ENCODE measurements around the gene MRTFB.

The MRTFB gene

DNA sequence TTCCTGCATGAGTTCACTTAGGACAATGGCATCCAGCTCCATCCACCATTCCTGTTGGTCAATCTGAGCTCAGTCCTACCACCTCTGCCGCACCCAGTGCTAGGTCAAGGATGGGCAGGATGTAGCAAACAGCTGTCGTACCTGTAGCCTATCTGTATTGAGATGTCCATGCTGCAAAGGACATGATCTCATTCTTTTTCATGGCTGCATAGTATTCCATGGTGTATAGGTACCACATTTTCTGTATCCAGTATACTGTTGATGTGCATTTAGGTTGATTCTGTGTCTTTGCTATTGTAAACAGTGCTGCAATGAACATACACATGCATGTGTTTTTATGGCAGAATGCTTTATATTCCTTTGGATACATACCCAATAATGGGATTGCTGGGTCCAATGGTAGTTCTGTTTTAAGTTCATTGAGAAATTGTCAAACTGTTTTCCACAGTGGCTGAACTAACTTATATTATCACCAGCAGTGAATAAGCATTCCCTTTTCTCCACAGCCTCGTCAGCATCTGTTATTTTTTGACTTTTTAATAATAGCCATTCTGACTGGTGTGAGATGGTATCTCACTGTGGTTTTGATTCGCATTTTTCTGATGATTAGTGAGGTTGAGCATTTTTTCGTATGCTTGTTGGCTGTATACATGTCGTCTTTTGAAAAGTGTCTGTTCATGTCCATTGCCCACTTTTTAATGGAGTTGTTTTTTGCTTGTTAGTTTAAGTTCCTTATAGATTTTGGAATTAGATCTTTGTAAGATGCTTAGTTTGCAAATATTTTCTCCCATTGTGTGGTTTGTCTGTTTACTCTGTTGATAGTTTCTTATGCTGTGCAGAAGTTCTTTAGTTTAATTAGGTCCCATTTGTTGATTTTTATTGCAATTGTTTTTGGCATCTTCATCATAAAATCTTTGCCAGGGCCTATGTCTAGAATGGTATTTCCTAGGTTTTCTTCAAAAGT lies 7.2 kb upstream of the MRTFB start:
- no peak for DNase-seq

DNA sequence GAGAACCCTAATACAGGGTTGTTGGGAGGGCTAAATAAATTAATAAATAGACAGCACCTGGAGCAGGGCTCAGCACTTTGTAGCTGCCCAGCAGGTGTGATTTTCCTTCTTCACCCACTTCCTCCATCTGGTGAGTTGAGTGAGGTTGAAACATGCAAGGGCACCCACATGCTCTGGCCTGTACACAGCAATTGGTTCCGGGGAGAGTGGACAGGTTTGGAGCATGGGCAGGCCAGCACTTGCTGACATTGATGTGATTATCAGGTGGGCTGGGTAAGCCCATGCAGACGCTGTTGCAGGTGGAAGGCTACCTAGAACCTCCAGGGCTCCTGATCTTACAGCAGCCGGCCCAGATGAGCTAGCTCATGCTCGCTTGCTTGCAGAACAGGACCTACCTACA lies 1.3 kb upstream of the MRTFB start:
- no peak for DNase-seq

DNA sequence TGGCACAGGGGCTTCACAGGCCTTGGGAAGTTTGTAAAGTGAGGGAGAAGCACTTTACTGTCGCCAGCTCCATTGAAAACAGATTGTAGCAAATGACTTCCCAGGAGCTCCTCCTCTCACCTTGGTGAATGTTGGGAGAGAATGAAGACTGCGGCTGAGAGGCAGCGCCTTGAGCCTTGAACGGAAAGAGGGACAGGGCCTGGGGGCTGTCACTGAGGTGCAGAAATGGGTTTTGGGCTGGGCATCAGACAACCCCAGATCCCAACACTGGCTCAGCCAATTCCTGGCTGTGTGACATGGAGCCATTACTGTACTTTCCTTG lies 603 bp upstream of the MRTFB start:
- DNase-seq, result no peak

DNA sequence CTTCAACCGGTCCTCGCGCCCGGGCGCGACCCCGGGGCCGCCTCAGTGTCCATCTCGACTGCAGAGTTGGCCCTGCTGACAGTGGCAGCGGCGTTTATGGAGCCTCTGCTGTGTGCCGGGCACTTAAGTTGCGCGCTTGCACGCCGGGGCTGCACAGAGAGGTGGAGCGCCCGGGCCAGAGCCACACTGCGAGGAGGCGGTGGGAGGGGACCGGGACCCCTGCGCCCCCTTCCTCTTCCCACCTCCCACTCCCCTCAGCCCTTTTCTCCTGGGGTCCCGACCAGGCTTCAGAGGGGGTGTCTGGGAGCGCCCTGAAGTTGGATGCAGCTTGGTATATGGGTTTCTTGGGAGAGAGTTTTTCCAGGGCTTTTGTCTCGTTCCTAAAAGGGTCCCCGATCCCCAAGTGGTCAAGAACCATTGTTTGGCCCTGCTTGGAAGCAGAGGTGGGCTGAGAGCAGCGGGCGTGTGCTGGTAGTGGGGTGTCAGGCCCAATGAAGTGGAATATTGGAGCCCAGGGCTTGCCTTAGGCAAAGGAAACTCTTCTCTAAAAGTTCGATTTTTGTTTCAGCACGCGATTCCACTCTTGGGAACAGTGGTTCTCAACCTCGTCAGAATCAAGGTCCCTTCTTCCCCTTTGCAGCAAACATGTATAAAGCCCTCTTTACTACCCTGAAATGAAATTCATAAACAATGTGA lies 605 bp downstream of the MRTFB start:
- no peak for DNase-seq

DNA sequence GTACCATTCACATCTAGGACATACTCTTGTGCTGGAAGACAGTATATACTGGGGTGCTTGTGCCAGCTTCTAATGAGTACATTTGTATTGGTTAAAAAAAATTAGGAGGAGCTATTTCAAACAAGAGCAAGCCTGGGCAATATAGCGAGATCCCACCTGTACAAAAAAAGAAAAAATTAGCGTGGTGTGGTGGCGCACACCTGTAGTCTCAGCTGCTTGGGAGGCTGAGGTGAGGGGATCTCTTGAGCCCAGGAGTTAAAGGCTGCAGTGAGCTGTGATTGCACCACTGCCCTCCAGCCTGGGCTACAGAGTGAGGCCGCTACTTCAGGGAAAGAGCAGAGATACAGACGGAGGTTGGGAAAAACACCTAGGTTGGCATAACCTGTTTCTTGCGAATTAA lies 1.2 kb downstream of the MRTFB start:
- no peak for DNase-seq

DNA sequence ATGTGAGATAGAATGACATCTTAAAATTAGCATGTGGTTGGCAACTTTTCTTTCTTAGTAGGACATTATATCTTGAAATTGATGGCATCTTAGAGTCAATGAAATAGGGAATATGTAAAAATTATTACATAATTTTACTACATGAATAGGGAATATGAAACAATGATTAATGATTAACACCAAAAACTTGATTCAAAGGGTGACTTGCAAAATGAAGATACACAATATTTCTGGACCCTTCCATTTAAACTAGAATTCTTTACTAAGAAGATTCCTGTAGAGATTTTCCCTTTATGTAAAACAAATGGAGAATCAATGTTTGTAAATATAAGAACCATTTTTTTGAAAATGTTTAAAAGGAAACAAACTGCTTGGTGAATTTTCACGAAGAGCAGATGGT lies 3.4 kb downstream of the MRTFB start:
- no peak for DNase-seq

DNA sequence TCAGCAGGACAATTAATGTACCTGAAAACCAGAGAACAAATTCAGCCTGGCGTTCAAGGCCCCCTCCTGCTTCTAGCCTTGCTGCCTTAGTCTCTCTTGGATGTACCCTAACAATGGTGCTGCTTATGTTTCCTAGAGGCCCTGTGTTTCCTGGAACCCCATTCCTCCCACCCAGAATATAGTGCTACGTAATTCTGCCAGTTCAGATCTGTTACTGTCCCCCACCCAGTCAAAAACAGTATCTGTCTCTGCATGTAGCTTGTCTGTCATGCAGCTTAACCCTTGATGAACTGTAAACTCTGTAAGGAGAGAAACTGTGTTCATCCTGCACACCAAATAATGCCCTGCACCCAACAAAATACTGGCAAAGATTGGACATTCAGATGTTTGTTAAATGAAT lies 6.8 kb downstream of the MRTFB start:
- no peak for DNase-seq

DNA sequence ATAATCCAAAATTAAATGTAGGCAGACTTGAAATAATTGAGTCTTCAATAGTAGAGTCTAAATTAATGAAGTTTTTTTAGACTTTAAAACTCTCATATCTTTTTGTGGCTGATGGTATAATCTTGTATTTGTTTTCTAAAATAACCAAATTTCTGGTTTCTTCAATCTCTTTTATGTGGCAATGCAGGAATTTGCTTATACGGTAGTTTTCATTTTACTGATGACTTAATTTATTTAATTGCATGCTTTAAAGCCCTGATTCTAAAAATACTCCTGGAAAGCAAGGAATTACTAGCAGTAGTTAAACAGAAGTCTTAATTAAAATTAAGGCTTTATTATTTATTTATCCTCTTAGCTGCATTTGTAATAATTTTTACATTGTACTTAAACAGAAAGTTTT lies 15.4 kb downstream of the MRTFB start:
- no peak for DNase-seq

DNA sequence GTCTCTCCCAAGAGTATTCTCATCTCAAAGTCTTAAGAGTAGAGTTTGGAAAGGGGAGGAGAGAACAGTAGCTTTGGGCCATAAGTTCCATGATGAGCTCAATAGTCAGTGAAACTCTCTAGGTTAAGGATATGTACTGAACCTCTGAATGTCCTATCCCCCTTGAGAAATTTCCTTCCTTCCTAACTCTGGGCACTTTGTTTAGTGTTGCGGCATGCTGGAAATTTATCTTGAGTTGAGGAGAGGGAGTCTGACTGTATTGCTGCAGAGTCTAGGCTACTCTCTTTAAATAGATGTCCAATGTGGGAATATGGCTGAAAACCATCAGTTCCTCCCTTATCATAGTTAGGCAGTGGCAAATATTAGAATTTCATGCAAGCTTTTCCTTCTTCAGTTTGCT lies 16.1 kb downstream of the MRTFB start:
- DNase-seq, result no peak

DNA sequence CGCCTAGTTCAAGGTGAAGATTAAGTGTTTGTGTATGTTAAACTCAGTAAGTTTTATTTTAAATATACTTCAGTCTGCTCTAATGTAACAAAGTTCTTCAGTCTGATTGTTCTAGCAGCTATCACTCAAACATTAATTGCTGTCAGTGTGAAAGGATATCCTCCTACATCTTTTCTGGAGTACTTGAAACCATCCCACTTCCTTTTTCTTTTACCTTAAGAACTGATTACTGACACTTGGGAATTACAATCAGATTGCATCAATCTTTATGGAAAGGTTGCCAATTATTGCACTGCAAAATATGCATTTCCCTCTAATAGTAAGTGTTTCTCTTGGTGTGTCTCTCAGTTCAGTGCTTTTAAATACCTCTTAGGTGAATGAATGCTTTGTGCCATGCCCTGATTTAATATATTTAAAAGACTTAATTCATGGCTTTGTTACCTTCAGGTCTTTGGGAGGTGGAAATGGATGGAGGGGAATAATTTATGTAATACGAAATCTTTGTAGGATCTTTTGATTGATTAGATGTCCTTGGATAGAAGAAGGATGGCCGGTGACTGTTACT lies 16.6 kb downstream of the MRTFB start:
- no peak for DNase-seq

DNA sequence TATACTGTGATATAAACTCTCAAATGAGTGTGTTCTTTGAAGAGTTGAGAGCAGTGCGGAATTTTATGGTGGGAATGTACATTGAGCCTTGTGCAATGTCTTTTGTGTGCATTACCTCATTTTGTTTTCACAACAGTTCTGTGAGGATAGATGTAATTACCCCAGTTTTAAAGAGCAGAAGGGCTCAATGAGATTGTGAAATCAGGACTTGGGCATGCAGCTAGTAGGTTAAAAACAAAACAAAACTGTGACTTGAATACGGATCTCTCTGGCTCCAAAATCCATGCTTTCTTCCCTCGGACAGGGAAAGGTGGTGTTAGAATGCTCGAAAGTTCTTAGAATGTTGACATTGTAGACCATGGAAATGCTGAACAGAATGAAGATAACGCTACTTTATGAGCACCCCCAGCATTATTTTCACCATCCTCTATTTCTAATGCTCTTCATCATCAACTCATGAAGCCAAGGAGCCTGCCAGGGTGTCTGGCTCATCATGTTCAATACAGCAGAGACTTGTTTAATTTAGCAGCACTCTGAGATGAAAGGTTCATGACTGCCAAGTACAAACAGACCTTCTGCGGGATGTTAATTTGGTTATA lies 17.1 kb downstream of the MRTFB start:
- DNase-seq, result no peak

DNA sequence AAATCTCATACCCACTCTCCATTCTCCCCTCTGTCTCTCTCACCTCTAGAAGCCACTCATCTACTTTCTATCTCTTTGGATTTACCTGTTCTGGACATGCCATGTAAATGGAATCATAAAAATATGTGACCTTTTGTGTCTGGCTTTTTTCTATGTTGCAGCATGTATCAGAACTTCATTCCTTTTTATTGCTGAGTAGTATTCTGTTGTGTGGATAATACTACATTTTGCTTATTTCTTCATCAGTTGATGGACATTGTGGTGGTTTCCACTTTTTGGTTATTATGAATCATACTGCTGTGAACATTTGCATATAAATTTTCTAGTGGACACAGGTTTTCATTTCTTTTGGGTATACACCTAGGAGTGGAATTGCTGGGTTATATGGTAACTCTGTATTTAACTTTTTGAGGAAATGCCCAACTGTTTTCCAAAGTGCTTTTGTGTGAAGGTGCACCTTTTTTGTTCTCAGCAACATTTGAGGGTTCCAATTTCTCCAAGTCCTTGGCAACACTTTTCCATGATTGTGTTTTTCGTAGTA lies 18.2 kb downstream of the MRTFB start:
- no peak for DNase-seq

DNA sequence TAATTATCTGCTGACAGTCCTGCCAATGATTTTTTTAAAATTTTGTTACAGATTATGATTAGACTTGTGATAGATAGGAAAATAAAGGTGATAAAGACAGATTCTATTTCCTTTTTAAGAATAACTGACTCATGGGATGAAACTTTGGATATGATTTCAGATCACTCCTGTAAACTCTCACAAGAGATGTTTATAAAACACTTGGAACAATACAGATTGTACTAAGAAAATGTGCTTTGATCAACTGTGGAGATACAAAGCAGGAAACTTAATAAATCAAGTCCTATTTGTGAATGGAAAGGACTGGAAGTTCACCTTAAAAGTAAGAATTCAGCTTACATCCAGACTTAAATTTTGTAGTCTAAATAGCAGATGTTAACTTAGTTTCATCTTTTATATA lies 21.4 kb downstream of the MRTFB start:
- no peak for DNase-seq

DNA sequence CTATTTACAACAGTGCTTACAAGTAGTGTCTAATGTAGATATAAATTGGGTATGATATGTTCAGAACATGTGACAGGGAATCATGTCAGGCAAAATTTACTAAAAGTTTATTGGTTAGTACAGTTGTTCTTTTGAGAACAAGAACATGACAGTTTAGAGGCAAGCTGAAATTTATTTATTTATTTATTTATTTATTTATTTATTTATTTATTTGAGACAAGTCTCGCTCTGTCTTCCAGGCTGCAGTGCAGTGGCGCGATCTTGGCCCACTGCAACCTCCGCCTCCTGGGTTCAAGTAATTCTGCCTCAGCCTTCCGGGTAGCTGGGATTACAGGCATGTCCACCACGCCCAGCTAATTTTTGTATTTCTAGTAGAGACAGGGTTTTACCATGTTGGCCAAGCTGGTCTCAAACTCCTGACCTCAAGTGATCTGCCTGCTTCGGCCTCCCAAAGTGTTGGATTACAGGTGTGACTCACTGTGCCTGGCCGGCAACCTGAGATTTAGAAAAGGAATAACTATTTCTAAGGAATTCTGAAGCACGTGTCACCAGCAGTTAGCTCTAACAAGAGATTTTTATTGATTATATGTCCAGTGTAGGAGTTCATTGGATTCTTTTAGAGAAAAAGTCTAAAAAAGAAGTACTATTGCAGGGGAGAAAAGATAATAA lies 24.9 kb downstream of the MRTFB start:
- DNase-seq, result no peak

DNA sequence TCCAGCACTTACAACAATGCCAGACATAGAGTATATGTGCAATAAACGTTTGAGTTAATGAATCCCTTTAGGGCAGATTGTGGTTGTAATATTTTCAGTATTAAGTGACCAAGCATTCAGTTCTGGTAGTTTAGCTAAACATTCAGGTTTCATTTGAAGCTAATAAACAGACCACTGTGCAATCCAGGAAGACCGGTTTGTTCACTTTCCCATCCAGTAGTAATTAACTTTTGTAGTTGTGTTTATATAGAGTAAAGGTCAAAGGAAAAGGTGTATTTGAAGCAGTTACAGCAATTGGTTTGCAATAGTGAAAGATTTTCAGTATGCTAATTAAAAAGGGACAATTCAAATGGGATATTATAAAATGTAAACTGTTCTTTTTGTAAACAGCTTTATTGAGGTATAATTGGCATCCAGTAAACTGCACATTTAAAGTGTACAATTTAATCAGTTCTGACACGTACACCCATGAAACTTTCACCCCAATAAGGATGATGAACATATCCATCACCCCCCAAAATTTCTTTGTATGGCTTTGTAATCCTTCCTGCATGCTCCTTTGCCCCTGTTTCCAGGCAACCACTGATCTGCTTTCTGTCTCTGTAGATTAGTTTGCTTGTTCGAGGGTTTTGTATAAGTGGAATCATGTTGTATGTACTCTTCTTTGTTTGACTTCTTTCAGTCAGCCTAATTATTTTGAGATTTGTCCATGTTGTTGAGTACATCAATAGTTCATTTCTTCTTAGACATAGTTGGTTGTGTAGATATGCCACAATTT lies 26.3 kb downstream of the MRTFB start:
- DNase-seq, result no peak

DNA sequence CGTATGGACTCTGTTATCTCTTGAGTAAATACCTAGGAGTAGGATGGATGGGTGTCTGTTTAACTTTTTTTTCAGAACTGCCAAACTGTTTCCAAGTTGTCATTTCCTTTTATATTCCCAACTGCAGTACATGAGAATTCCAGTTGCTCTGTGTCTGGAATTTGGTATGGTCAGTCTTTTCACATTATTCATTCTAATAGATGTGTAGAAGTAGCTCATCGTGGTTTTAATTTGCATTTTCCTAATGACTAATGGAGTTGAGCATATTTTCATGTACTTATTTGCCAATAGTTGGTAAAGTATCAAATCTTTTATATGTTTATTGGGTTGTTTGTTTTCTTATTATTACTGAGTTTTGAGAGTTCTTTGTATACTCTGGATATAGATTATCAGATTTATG lies 27.0 kb downstream of the MRTFB start:
- no peak for DNase-seq

DNA sequence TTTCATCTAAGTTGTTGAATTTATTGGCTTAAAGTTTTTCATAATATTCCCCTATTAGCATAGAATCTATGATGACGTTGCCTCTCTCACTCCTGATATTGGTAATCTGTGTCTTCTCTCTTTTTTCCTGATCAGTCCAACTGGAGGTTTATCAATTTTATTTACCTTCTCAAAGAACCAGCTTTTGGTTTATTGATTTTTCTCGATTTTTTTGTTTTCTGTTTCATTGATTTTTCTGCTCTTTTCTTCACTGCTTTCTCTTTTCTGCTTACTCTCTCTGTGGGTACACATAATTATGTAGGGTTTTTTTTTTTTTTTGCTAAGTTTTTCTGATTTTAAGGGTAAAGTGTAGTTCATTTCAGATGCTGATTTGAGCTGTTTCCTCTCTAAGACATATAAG lies 29.7 kb downstream of the MRTFB start:
- no peak for DNase-seq

DNA sequence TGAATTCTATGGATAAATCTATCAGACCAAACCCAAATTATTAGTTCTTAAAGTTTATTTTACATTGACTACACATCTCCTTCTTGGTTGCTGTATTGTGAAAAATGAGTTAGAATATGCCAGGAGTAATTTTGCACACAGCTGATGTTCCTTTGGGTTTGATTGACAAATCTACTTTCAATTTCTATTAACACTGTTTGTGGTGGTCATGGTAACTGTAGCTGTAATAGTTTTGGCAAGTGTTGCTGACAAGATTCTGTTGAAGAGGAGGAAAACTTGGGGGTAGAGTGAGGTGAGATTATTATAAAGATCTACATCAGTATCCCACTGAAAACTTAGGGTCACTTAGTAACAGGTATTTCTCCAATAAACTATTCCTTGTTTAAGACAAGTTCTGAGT lies 30.3 kb downstream of the MRTFB start:
- DNase-seq, result no peak

DNA sequence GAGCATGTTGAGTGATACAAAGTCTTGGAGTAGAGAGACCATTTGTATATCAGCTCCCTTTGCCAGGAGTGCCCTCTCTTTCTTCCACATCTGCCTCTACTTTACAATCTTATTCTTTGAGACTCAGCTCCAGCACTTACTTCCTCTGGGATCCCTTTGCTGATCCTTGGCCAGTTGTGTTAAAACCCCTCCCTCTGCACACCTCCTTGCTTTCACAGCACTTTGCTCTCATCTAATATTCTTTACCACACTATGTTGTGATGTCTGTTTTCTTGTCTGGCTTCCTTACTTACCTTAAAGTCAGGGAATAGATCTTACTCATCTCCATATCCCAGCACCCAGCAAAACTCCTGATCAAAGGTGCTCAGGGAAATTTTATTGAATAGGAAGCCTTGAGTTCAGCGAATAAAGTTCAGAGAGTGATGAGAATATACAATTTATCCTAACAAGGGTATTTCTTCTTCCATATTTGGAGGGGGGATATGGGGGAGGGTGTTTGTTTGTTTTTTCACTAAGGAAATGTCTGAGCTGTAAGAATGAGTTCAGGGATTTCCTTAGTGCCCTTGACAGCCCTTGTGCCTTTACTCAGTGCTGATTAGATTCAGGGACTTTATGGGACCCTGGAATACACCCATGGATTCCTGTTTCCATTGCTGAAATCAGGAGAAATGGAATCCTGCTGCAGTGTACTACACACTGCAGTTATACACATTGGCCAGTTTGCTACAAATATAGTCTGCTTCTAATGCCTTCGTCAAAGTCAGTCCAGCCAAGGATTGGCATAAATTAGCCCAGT lies 32.0 kb downstream of the MRTFB start:
- no peak for DNase-seq

DNA sequence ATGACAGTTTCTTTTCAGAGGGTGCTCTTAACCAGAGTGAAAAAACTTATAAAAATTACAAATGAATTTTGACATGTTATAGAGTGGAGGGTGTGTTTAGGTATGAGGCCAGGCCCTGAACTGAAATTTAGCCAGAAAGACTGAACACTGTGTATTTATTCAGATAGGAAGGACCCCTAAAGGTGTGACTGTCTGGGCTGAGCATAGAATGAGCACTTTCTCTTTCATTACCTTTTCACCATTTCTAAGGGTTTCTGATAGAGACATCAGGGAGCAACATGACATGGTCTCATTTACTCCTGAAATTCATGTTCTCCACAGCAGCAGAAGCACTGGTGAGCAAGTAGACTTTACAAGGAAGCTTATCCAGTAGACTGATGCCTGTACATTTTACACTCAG lies 32.9 kb downstream of the MRTFB start:
- no peak for DNase-seq

DNA sequence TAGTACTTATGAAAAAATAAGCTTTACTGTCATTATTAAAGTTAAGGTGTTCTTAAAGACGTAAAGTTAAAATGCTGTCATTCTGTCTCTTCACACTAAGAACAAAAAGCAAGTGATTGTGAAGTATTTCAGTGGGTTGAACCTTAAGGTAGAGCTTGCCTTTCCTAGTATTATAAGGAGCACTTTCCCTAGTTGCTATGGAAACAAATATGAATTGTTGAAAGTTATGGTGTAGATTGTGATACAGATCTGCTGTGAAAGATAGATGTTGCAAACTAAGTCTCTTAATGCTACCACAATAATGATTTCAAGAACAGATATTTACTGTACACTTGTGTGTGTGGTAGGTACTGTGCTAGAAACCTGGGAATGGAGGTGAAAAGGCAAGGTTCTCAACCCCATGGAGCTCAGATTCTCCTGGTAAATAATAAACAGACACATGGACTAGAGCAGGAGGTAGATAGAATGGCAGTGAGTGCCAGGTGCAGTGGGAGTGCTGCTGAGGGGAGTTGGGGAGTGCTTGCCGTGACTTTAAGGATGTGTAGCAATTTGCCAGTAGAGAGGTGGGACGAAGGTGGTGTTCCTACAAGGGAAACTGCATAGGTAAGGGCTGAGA lies 34.7 kb downstream of the MRTFB start:
- DNase-seq, result no peak

All from NCI-H187 treated with DMSO at 0.1 percent for 48 hours (cell line).